Superior temporal gyrus (tissue), 1 donor: ENCODE results near the gene ASF1A.

ENCODE experiments used
- DNase-seq: peaks from one replicate; pipeline ENCODE4 v3.0.0-alpha.2; 2016; ENCODE audit errors: extremely low spot score

Gene ASF1A

GRCh38 chr6:118881440-118882313, 12.3 kb upstream of the ASF1A start:
- DNase-seq, result no peak

GRCh38 chr6:118882314-118882905, 11.5 kb upstream of the ASF1A start:
- DNase-seq, result no peak

GRCh38 chr6:118886641-118887040, 7.3 kb upstream of the ASF1A start:
- no peak for DNase-seq

DNA sequence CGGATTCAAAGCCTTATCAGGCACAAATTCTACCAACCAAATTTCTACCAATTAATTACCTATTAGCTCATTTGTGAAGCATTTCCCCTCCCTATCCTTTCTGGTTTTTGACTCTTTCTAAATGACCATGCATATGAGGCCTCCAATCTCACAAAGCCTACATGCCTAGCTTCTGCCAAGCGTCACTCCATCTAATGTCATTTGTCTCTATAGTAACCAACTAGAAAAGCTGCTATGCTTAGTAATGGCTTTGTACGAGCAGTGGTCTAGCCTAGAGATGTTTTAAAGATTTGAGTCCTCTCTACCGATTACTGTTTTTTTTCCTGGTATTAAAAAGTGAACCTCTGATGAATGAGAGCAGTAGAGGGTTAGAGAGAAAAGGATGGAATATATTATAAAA, 4.8 kb upstream of the ASF1A start:
- no peak for DNase-seq

DNA sequence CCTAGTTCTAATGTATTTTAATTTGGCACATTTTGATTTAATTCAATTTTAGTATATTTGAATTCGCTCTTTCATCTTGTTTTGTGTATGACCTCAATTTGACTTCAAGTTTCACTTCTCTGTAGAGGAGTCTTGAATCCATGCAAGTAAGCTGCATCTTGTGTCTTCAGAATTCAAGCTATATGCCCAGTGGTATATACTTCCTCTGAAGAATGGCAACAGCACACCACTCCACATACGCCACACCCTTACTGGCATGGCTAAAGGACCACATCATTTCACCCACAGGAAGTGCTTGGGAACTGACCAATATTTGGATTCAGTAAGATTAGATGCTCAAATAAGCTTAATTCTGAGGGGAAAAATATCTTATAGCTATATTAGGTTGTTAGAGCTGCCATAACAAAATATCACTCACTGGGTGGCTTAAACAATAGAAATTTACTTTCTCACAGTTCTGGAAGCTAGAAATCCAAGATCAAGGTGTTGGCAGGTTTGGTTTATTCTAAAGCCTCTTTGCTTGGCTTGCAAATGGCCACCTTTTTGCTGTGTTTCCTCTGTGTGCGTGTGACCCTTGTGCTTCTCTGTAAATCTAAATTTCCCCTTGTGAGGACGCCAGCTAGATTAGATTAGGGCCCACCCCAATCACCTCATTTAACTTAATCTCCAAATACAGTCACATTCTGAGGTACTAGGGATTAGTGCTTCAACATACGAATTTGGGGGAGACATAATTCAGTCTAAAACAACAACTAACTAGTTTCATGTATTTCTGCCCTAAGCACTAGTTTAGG, 2.8 kb upstream of the ASF1A start:
- DNase-seq, result no peak

DNA sequence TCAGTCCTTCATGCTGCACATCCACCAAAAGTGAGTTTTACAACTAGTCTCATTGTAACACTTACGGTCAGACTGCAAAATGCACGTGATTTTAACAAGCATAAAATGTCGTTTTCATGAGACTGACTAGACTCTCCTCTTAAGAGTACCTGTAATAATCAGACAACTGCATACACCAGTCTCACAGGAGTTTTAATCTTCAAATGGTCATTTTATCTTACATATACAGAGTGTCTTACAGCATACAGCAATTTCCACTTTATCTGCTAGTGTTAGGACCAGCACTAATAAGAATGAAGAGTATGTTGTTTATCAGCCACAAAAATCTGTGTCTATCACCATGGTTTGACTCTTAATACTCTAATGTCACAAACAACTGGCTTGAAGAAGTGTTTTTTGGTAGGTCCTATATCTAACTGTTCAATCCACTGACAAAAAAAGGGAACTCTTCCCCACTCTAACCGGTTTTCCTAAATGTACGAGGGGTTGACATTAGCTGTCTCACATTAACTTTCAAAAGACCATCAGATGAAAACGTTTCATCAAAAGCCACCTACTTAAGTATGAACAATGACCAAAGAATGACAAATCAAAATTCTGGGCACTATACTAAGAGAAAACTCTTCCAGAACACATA, 1.5 kb upstream of the ASF1A start:
- DNase-seq, result peak; percentile 78

GRCh38 chr6:118893064-118893806, 717 bp upstream of the ASF1A start:
- DNase-seq, result peak; percentile 81

- no peak for DNase-seq
These were observed 691 bp downstream of the ASF1A start for GRCh38 chr6:118894425-118895260.

DNA sequence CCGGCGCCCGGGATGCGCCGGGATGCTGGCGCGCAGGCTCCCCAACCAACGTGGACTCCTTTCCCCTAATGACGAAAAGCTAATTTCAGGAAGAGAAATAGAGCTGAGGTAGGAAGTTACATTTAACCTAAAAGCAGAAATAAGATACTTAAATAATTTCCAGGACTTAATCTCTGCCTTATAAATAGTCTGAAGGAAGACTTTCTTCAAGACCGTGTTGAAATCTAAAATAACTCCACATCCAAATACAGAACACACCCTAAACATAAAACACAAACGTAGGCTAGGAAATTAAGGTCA, 1.3 kb downstream of the ASF1A start:
- peak; percentile 55 for DNase-seq

DNA sequence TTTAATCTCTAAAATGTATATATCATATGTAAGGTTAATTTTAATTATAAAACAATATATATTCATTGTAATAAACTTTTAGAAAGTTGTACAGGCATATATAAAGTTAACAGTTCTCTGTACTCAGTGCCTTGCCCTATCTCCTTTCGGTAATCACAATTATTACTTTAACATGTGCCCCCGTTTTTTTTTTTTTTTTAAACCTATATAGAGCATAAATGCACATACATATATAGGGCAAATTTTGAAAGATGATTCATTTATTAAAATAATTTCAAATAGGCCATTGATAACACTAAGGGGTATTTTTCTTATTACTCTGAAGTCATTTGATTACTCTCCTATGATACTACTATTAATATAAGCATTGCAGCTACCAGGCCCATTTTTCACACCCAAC, 1.9 kb downstream of the ASF1A start:
- no peak for DNase-seq

DNA sequence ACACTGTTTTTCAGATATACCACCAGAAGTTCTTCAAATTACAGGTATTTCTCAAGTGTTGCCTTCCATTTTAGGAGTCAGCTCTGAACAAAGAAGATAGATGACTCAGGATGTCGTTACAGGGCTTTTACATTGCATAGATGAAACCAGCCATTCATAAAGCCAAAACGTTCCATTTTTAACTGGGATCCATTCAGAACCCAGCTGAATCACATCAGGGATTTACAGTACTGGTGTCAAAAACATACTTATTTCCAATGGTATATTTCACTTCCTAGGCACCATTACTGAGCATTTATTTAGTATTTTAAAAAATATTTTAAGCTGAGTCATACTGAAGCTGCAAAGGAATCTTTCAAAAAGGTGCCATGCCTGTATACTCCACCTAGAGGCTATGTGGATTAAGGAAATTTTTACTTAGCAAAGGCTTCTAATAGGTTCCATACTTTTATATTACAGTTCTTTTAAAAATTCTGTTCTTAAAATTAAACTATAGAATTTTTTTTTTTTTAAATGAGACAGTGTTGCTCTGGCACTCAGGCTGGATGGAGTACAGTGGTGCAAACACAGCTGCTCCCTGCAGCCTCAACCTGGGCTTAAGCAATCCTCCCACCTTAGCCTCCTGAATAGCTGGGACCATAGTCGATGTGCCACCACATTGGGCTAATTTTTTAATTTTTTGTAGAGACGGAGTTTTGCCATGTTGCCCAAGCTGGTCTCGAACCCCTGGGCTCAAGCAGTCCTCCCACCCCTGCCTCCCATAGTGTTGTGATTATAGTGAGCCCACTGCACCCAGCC, 2.6 kb downstream of the ASF1A start:
- DNase-seq, result no peak

GRCh38 chr6:118897386-118897785, 3.4 kb downstream of the ASF1A start:
- no peak for DNase-seq

GRCh38 chr6:118899948-118900347, 6.0 kb downstream of the ASF1A start:
- DNase-seq, result no peak

DNA sequence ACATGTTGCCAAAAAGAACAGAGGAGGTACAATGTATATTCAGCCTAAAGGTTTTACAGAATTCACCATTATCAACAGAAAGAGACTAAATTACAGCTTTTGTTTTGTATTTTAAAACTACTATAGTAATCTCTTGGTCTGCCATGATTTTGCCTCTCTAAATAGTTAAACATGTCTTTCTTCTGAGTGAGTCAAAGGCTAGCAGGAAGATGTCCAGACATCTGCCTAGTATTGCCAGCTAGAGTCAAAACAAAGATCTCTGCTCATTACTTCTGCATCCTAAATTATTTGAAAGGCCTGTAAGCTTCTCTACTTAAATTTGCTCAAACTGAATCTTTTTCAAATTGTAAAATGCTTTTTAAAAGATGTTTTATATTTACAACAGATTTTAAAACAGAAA, 8.8 kb downstream of the ASF1A start:
- no peak for DNase-seq

GRCh38 chr6:118903138-118903537, 9.2 kb downstream of the ASF1A start:
- DNase-seq, result no peak

GRCh38 chr6:118903691-118904090, 9.7 kb downstream of the ASF1A start:
- DNase-seq, result no peak

DNA sequence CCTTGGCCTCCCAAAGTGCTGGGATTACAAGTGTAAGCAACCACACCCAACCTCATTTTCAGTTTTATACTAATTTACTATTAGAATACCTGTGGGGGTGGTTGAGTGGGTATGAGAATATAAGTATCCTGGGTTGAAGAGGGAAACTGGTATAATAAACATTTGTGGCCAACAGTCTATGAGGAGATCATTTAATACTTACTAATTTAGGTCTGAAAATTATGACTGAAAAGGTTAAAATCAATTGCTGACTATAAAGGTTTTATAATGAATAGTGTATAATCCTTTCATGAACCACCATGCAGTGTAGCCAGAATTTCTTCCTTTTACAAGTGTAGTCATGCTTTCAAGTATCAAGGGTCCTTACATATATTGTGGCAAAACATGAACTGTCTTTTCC, 11.1 kb downstream of the ASF1A start:
- DNase-seq, result no peak

DNA sequence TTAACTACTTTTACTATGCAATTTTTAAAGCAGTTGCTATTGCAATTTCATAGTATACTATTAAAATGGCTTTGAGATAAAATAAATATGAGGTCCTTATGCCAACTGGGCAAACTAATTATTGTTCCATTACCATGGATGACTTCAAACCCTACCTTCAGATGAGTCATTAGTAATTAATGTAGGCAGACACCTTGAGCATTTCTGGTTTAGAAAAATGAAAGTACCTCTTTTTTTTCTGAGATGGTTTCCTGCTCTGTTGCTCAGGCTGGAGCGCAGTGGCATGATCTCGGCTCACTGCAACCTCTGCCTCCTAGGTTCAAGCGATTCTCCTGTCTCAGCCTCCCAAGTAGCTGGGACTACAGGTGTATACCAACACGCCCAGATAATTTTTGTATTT, 11.9 kb downstream of the ASF1A start:
- DNase-seq, result no peak

DNA sequence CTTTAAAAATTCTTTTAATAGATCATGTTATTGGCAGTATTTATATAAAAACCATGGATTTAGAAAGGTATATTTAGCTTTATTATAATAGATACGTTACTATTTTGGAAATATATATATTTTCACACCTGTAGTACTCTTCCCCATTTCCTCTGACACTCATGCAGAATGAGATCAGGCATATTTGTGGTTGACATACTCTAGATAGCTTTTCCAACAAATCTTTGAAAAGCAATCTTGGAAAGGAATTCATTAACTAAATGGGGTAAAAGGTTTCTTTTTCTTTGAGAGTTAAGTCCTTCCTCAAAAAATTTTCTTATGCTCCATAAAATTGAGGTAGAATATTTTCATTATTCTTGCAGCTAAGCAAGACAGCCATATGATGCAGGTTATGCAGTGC, 14.5 kb downstream of the ASF1A start:
- DNase-seq, result no peak

DNA sequence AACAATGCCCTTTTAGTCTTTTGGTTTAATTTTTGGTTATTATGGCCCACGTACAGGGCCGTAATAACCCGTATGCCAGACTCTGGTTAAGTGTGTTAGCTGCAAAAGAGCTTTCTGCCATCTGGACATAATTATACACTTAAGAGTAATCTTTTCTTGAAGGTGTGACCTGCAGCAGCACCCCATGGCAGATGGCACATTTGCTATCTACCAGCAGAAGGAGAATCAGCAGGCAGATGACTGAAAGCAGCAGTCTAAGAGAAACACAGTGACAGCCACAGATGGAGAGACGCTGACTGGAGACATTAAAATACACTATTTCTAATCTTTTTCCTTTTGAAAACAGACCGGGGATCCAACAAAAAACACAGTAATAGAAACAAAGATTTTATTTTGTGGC, 18.7 kb downstream of the ASF1A start:
- no peak for DNase-seq
